HL-60/S4 treated with retinoic acid at 250 ng/mL for 4 days and 3 days (cell line): ENCODE data around the gene DGKG.

Experiments
- in situ Hi-C: fragments of 300-500 bp; cut with MboI; formaldehyde crosslinking; loops from 2 replicates; pipeline ENCODE4 v1.7.0; 2022; ENCODE audit warnings: low sequenced_read_pairs

Gene DGKG

GRCh38 chr3:186151077-186151971, 210.7 kb downstream of the DGKG start:
- in situ Hi-C loops = no loop called here

- in situ Hi-C loops = no loop called here
Measured at GRCh38 chr3:186150041-186150830, 211.8 kb downstream of the DGKG start.

- in situ Hi-C loops = no loop called here
Measured at GRCh38 chr3:186149319-186149960, 212.6 kb downstream of the DGKG start.

- in situ Hi-C loops = no loop called here
Measured at GRCh38 chr3:186144257-186144656, 217.8 kb downstream of the DGKG start.

GRCh38 chr3:186143250-186143649, 218.8 kb downstream of the DGKG start:
- in situ Hi-C loops = no loop called here

- in situ Hi-C loops = no loop called here
Measured at GRCh38 chr3:186142393-186142932, 219.6 kb downstream of the DGKG start.

GRCh38 chr3:186141790-186142189, 220.2 kb downstream of the DGKG start:
- in situ Hi-C loops = no loop called here

GRCh38 chr3:186138272-186138981, 223.6 kb downstream of the DGKG start:
- in situ Hi-C loops = no loop called here

GRCh38 chr3:186137051-186137685, 224.9 kb downstream of the DGKG start:
- in situ Hi-C loops = no loop called here

GRCh38 chr3:186133980-186134379, 228.1 kb downstream of the DGKG start:
- in situ Hi-C loops = no loop called here

- in situ Hi-C loops = no loop called here
Measured at GRCh38 chr3:186132487-186132886, 229.5 kb downstream of the DGKG start.

- in situ Hi-C loops = no loop called here
Measured at GRCh38 chr3:186129206-186129605, 232.8 kb downstream of the DGKG start.

GRCh38 chr3:186128158-186128557, 233.9 kb downstream of the DGKG start:
- in situ Hi-C loops = no loop called here

GRCh38 chr3:186127463-186127862, 234.6 kb downstream of the DGKG start:
- in situ Hi-C loops = no loop called here

- in situ Hi-C loops = no loop called here
Measured at GRCh38 chr3:186125118-186125517, 236.9 kb downstream of the DGKG start.

- in situ Hi-C loops = no loop called here
Measured at GRCh38 chr3:186124592-186124991, 237.4 kb downstream of the DGKG start.

- in situ Hi-C loops = no loop called here
Measured at GRCh38 chr3:186123012-186123411, 239.0 kb downstream of the DGKG start.

- in situ Hi-C loops = no loop called here
Measured at GRCh38 chr3:186121968-186122367, 240.1 kb downstream of the DGKG start.

GRCh38 chr3:186121278-186121677, 240.8 kb downstream of the DGKG start:
- in situ Hi-C loops = no loop called here

- in situ Hi-C loops = no loop called here
Measured at GRCh38 chr3:186119499-186119898, 242.5 kb downstream of the DGKG start.
